ENCODE measurements around the gene GLCCI1.

GLCCI1 gene

DNA sequence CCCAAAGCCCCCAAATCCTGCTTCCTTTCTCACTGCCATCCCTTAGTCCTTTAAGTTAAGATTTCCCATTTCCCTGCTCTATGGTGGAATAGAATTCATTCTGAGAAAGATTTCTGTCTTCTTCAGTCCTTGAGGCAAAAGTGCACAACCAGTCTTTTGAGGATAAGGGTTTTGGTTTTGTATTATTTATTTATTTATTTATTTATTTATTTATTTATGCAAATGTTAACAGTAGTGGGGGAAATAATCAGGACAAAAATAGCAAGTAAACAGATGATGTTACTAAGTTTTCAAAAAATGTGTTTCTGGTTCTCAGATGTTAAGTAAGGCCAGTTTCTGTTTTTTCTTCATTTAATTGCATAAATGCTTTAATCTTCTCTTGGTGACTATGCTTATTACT is 84.2 kb downstream of the GLCCI1 start:
- Histone ChIP-seq H3K4me1 (ENCODE audit: insufficient read depth, low read length, poor library complexity, severe bottlenecking) (peaks cover 17% of the 10 kb centered on the region), H3K36me3 (ENCODE audit: insufficient read depth, low read length) (peaks cover 48% of the 10 kb centered on the region), H3K9me3 (ENCODE audit: insufficient read depth, low read depth, low read length) (no peaks in the 10 kb centered on the region), H2AFZ (ENCODE audit: low read length) (no peak overlapping the region), H3K9ac (ENCODE audit: low read depth, low read length, poor library complexity, severe bottlenecking) (no peak overlapping the region), H3K4me2 (ENCODE audit: low read depth, low read length, poor library complexity, severe bottlenecking) (no peak overlapping the region), H3K79me2 (ENCODE audit: insufficient read depth, low read length) (peaks cover 14% of the 10 kb centered on the region; the same call in 1 of the 2 replicates), H4K20me1 (ENCODE audit: insufficient read depth, low read length, poor library complexity, severe bottlenecking) (peaks cover 8% of the 10 kb centered on the region), H3K4me3 (ENCODE audit: low read length, poor library complexity, severe bottlenecking) (no peak overlapping the region), H3F3A (ENCODE audit: low read depth) (no peaks in the 10 kb centered on the region), H3K27me3 (ENCODE audit: insufficient read depth, low read length, poor library complexity, severe bottlenecking) (no peaks in the 10 kb centered on the region), H3K9me2 (replicated peaks; ENCODE audit: low read depth, low read length) (no peaks in the 10 kb centered on the region)
- TF ChIP-seq EZH2phosphoT487 (IDR thresholded peaks at IDR 0.05; ENCODE audit: borderline replicate concordance), result no peak
- TF ChIP-seq, protein P1, sequence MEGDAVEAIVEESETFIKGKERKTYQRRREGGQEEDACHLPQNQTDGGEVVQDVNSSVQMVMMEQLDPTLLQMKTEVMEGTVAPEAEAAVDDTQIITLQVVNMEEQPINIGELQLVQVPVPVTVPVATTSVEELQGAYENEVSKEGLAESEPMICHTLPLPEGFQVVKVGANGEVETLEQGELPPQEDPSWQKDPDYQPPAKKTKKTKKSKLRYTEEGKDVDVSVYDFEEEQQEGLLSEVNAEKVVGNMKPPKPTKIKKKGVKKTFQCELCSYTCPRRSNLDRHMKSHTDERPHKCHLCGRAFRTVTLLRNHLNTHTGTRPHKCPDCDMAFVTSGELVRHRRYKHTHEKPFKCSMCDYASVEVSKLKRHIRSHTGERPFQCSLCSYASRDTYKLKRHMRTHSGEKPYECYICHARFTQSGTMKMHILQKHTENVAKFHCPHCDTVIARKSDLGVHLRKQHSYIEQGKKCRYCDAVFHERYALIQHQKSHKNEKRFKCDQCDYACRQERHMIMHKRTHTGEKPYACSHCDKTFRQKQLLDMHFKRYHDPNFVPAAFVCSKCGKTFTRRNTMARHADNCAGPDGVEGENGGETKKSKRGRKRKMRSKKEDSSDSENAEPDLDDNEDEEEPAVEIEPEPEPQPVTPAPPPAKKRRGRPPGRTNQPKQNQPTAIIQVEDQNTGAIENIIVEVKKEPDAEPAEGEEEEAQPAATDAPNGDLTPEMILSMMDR (conservative IDR thresholded peaks at IDR 0.05; ENCODE audit: low read length), result no peak

DNA sequence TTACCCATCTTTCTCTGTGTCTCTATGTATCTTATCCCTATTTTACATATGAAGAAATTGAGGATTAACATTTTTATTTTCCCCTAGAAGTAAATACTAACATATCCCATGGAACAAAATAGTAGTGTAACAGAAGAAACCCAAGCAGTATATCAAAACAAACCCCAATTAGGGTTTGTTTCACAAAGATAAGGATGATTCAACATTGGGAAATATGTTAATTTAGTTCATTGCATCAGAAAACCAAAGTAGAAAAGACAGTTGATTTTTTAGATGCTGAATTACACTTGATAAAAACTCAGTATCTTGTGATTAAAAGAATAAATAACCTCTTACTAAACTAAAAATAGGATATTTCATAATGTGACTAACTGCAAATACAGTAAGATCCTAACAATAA is 87.8 kb downstream of the GLCCI1 start:
- H3K9me3 ChIP-seq (ENCODE audit: insufficient read depth, low read depth, low read length), result no peaks in the 10 kb centered on the region

DNA sequence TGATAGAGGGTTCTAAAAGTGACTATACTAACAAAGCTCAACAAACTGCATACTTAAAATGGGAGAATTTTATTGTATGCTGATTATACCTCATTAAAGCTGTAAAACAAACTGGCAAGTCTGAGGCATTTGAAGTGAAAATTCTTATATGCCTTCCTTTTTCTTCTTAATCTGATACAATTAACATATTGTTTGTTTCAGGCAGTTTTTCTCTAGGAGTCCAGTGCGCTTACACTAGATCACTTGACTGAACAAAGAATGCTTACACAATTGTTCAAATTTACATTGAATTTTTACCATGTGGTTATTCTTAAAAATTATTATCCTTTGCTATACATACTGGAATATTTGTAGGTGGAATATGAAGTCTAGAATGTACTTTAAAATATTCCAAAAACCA is 89.0 kb downstream of the GLCCI1 start:
- Histone ChIP-seq H4K20me1 (ENCODE audit: insufficient read depth, low read length, poor library complexity, severe bottlenecking) (no peaks in the 10 kb centered on the region), H3K9me3 (ENCODE audit: insufficient read depth, low read depth, low read length) (peaks cover under 1% of the 10 kb centered on the region; the same call in 1 of the 2 replicates), H3K9me2 (replicated peaks; ENCODE audit: low read depth, low read length) (no peaks in the 10 kb centered on the region), H3K4me2 (ENCODE audit: low read depth, low read length, poor library complexity, severe bottlenecking) (no peak overlapping the region), H3K27me3 (ENCODE audit: insufficient read depth, low read length, poor library complexity, severe bottlenecking) (no peaks in the 10 kb centered on the region), H3K79me2 (ENCODE audit: insufficient read depth, low read length) (peaks cover 6% of the 10 kb centered on the region; the same call in 1 of the 2 replicates), H3K4me3 (ENCODE audit: low read length, poor library complexity, severe bottlenecking) (no peak overlapping the region), H3K36me3 (ENCODE audit: insufficient read depth, low read length) (peaks cover 73% of the 10 kb centered on the region), H3K4me1 (ENCODE audit: insufficient read depth, low read length, poor library complexity, severe bottlenecking) (no peaks in the 10 kb centered on the region), H2AFZ (ENCODE audit: low read length) (no peak overlapping the region), H3K9ac (ENCODE audit: low read depth, low read length, poor library complexity, severe bottlenecking) (no peak overlapping the region), H3F3A (ENCODE audit: low read depth) (peaks cover 3% of the 10 kb centered on the region; the same call in 1 of the 2 replicates)
- TF ChIP-seq EZH2phosphoT487 (IDR thresholded peaks at IDR 0.05; ENCODE audit: borderline replicate concordance), result no peak
- TF ChIP-seq, protein P1 (conservative IDR thresholded peaks at IDR 0.05; ENCODE audit: low read length), result no peak

More for the DNA sequence above, 87.8 kb downstream of the GLCCI1 start:
- Histone ChIP-seq H2AFZ (ENCODE audit: low read length) (no peak overlapping the region), H3F3A (ENCODE audit: low read depth) (peaks cover 3% of the 10 kb centered on the region; the same call in 1 of the 2 replicates), H3K9ac (ENCODE audit: low read depth, low read length, poor library complexity, severe bottlenecking) (no peak overlapping the region), H4K20me1 (ENCODE audit: insufficient read depth, low read length, poor library complexity, severe bottlenecking) (peaks cover 6% of the 10 kb centered on the region), H3K27me3 (ENCODE audit: insufficient read depth, low read length, poor library complexity, severe bottlenecking) (no peaks in the 10 kb centered on the region), H3K9me2 (replicated peaks; ENCODE audit: low read depth, low read length) (no peaks in the 10 kb centered on the region), H3K4me1 (ENCODE audit: insufficient read depth, low read length, poor library complexity, severe bottlenecking) (peaks cover 2% of the 10 kb centered on the region), H3K4me2 (ENCODE audit: low read depth, low read length, poor library complexity, severe bottlenecking) (no peak overlapping the region), H3K79me2 (ENCODE audit: insufficient read depth, low read length) (peaks cover 14% of the 10 kb centered on the region; the same call in 1 of the 2 replicates), H3K4me3 (ENCODE audit: low read length, poor library complexity, severe bottlenecking) (no peak overlapping the region), H3K36me3 (ENCODE audit: insufficient read depth, low read length) (peaks cover 65% of the 10 kb centered on the region)
- TF ChIP-seq, protein P1 (conservative IDR thresholded peaks at IDR 0.05; ENCODE audit: low read length), result no peak
- TF ChIP-seq EZH2phosphoT487 (IDR thresholded peaks at IDR 0.05; ENCODE audit: borderline replicate concordance), result no peak
